HFFc6 (cell line): Measurements from ENCODE around the gene TNFRSF21. TPM values are rescaled to one million over a fixed set of nuclear protein-coding genes. Genes with fewer than 3 reads are reported as not detected.

Experiments
- DNase-seq: peaks from one replicate; pipeline ENCODE4 v3.0.0-alpha.2; 2018
- H3K27ac Mint-ChIP-seq: 2 replicates; pipeline ENCODE4 v1.8.0; 2020; ENCODE audit warnings: mild to moderate bottlenecking, mixed read lengths
- H3K27me3 Mint-ChIP-seq: 2 replicates; pipeline ENCODE4 v1.8.0; 2021; ENCODE audit warnings: mild to moderate bottlenecking, moderate library complexity, mixed read lengths; ENCODE audit not compliant: insufficient read depth
- H3K36me3 Mint-ChIP-seq: 2 replicates; pipeline ENCODE4 v1.8.0; 2021; ENCODE audit warnings: low read depth, mixed read lengths
- H3K4me1 Mint-ChIP-seq: 2 replicates; pipeline ENCODE4 v1.8.0; 2020; ENCODE audit warnings: low read depth, mixed read lengths
- H3K4me3 Mint-ChIP-seq: 2 replicates; pipeline ENCODE4 v1.8.0; 2020; ENCODE audit warnings: mild to moderate bottlenecking, moderate library complexity, mixed read lengths
- H3K9me3 Mint-ChIP-seq: 2 replicates; pipeline ENCODE4 v1.8.0; 2020; ENCODE audit warnings: mild to moderate bottlenecking, mixed read lengths
- CTCF ChIP-seq: fragments of 200-600 bp; sonication (generic); IDR thresholded peaks from 2 replicates; pipeline ENCODE4 v1.5.0; 2021; ENCODE audit warnings: antibody characterized with exemption, mild to moderate bottlenecking
- total RNA-seq, 6 experiments: library from RNA; stranded (reverse); fragmentation: NEBNext Ultra II Directional; extraction: Animal tissue kit (Norgen Biotek cat#: 25700); gene quantifications; 2 replicates in 1 of 6; 3 replicates in 5 of 6; pipeline ENCODE4 v1.2.3, GENCODE V29; 2021

The TNFRSF21 gene
- total RNA-seq, 6 experiments from 2014 or later = 1.6 to 20.4 (median 2.2) TPM

- Mint-ChIP-seq H3K36me3 (no peaks in the 10 kb centered on the region), H3K9me3 (no peaks in the 10 kb centered on the region), H3K27me3 (no peaks in the 10 kb centered on the region; the same call in 1 of the 2 replicates), H3K4me3 (no peak overlapping the region), H3K27ac (no peak overlapping the region), H3K4me1 (peaks cover 8% of the 10 kb centered on the region; the same call in 1 of the 2 replicates)
- no peak for DNase-seq
- TF ChIP-seq CTCF = no peak
Measured at GRCh38 chr6:47294990-47295389, 14.7 kb downstream of the TNFRSF21 start.

GRCh38 chr6:47292944-47293343 is 16.8 kb downstream of the TNFRSF21 start:
- Mint-ChIP-seq H3K4me1 (peaks cover 8% of the 10 kb centered on the region; the same call in 1 of the 2 replicates), H3K36me3 (no peaks in the 10 kb centered on the region), H3K27me3 (no peaks in the 10 kb centered on the region; the same call in 1 of the 2 replicates), H3K4me3 (no peak overlapping the region), H3K27ac (no peak overlapping the region; the same call in 1 of the 2 replicates), H3K9me3 (no peaks in the 10 kb centered on the region)
- DNase-seq = no peak
- no peak for TF ChIP-seq CTCF

- H3K27ac Mint-ChIP-seq = no peak overlapping the region
- no peaks in the 10 kb centered on the region for H3K36me3 Mint-ChIP-seq
Measured at GRCh38 chr6:47292027-47292426, 17.7 kb downstream of the TNFRSF21 start.

GRCh38 chr6:47290124-47290834 is 19.4 kb downstream of the TNFRSF21 start:
- H3K4me3 Mint-ChIP-seq = no peak overlapping the region
- no peaks in the 10 kb centered on the region; the same call in 1 of the 2 replicates for H3K9me3 Mint-ChIP-seq

More at GRCh38 chr6:47292027-47292426, 17.7 kb downstream of the TNFRSF21 start:
- no peaks in the 10 kb centered on the region; the same call in 1 of the 2 replicates for H3K27me3 Mint-ChIP-seq
- no peak for DNase-seq
- H3K4me3 Mint-ChIP-seq = no peak overlapping the region
- H3K9me3 Mint-ChIP-seq = no peaks in the 10 kb centered on the region
- TF ChIP-seq CTCF = no peak
- H3K4me1 Mint-ChIP-seq = peaks cover 8% of the 10 kb centered on the region; the same call in 1 of the 2 replicates

More at GRCh38 chr6:47290124-47290834, 19.4 kb downstream of the TNFRSF21 start:
- H3K4me1 Mint-ChIP-seq = peaks cover 8% of the 10 kb centered on the region; the same call in 1 of the 2 replicates
- no peak for DNase-seq
- H3K27me3 Mint-ChIP-seq = no peaks in the 10 kb centered on the region; the same call in 1 of the 2 replicates
- H3K27ac Mint-ChIP-seq = no peak overlapping the region
- TF ChIP-seq CTCF = no peak
- no peaks in the 10 kb centered on the region; the same call in 1 of the 2 replicates for H3K36me3 Mint-ChIP-seq
